SU-DHL-6 (cell line): ENCODE measurements around the gene TERB1.

ENCODE experiments used
- EZH2phosphoT487 ChIP-seq: fragments of 200-600 bp; sonication (generic), shearing (Covaris generic); conservative IDR thresholded peaks from 2 replicates; pipeline ENCODE4 v1.6.1; 2018; ENCODE audit warnings: mild to moderate bottlenecking, antibody characterized with exemption, low read length, moderate library complexity, mixed read lengths
- TF ChIP-seq, protein P1 (sequence below): fragments of 200-600 bp; sonication (generic); IDR thresholded peaks from one replicate; pipeline ENCODE4 v1.5.1; 2017; ENCODE audit warnings: antibody characterized with exemption, mild to moderate bottlenecking, low read length, moderate library complexity; ENCODE audit not compliant: insufficient read depth, poor library complexity, severe bottlenecking

DNA sequence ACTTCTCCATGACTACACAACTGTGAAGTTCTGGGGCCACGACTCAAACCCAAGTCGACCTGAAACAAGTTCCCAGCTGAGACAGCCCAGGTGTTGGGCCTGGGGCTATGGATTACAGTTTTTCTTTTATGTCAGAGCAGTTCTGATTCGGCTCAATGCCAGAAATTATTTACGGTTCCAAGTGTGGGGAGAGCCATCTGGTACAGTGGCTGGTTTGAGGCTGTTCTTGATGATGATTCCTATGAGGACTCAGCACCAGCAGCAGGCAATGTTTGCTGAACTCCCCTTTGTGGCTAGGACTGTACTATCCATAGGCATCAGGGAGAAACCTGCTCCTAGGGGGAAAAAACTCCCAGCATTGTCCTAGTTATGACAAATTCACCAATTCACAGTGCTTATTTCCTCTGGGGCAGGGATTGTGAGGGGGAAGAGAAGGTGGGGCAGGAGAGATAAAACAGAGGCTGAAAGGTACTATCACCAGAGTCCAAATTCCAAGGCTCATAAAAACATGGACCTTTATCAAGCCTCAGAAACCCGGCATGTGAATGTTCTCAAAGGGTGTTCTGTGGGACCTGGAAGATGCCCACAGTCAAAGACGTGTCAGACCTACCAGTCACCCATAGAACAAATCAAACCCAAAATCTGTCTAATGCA is 86.6 kb downstream of the TERB1 start:
- TF ChIP-seq EZH2phosphoT487, result no peak
- TF ChIP-seq, protein P1, sequence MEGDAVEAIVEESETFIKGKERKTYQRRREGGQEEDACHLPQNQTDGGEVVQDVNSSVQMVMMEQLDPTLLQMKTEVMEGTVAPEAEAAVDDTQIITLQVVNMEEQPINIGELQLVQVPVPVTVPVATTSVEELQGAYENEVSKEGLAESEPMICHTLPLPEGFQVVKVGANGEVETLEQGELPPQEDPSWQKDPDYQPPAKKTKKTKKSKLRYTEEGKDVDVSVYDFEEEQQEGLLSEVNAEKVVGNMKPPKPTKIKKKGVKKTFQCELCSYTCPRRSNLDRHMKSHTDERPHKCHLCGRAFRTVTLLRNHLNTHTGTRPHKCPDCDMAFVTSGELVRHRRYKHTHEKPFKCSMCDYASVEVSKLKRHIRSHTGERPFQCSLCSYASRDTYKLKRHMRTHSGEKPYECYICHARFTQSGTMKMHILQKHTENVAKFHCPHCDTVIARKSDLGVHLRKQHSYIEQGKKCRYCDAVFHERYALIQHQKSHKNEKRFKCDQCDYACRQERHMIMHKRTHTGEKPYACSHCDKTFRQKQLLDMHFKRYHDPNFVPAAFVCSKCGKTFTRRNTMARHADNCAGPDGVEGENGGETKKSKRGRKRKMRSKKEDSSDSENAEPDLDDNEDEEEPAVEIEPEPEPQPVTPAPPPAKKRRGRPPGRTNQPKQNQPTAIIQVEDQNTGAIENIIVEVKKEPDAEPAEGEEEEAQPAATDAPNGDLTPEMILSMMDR, result no peak
